ENCODE data around the gene UBA5. TPM values are rescaled to one million over a fixed set of nuclear protein-coding genes. Genes with fewer than 3 reads are reported as not detected.

Gene UBA5
- total and polyA plus RNA-seq, 8 donors: 32.2 to 49.0 (median 37.7) TPM

- no peak for DNase-seq
- Histone ChIP-seq H3K4me3 (no peak overlapping the region), H3K27me3 (no peaks in the 10 kb centered on the region), H3K4me1 (peaks cover 7 to 12% (median 9%) of the 10 kb centered on the region in 3 donors), H3K27ac (no peak overlapping the region), H3K9me3 (no peaks in the 10 kb centered on the region), H3K36me3 (no peaks in the 10 kb centered on the region)
- 78% methylated on average over 2 of the region's 2 CpGs for WGBS, 2 donors
- TF ChIP-seq CTCF (IDR thresholded peaks at IDR 0.05): no peak
- no peak for ATAC-seq
- no peak for FAIRE-seq
- intact Hi-C loops (cut with DNase I): no loop called here
Measured at GRCh38 chr3:132655471-132655870, 4.7 kb upstream of the UBA5 start.

- intact Hi-C loops (cut with DNase I): no loop called here
Measured at GRCh38 chr3:132657869-132658747, 2.0 kb upstream of the UBA5 start.

GRCh38 chr3:132659000-132659364 lies 1.1 kb upstream of the UBA5 start:
- no peak for FAIRE-seq
- Histone ChIP-seq H3K4me3 (peak overlapping the region; percentile 44 to 89 (median 86)), H3K4me1 (peaks cover 16 to 31% (median 19%) of the 10 kb centered on the region in 3 donors), H3K27me3 (no peaks in the 10 kb centered on the region), H3K27ac (peak overlapping the region; percentile 82 to 96 (median 92)), H3K9me3 (no peaks in the 10 kb centered on the region), H3K36me3 (no peaks in the 10 kb centered on the region)
- intact Hi-C loops (cut with DNase I): no loop called here
- ATAC-seq: no peak
- no peak for DNase-seq
- TF ChIP-seq CTCF (IDR thresholded peaks at IDR 0.05): no peak
- 2 to 4% methylated on average over 7 of the region's 7 CpGs for WGBS, 2 donors

More at GRCh38 chr3:132657869-132658747, 2.0 kb upstream of the UBA5 start:
- no peak for FAIRE-seq
- DNase-seq: no peak
- H3K27ac ChIP-seq: no peak overlapping the region
- TF ChIP-seq CTCF (IDR thresholded peaks at IDR 0.05): no peak
- no peaks in the 10 kb centered on the region for H3K27me3 ChIP-seq
- no peaks in the 10 kb centered on the region for H3K9me3 ChIP-seq
- no peak for ATAC-seq
- H3K36me3 ChIP-seq: no peaks in the 10 kb centered on the region
- H3K4me3 ChIP-seq: peak overlapping the region in 1 of 4 donors; percentile 89
- peaks cover 16 to 25% (median 16%) of the 10 kb centered on the region in 3 donors for H3K4me1 ChIP-seq
- 71 to 76% methylated on average over 8 of the region's 8 CpGs for WGBS, 2 donors

- Histone ChIP-seq H3K27ac (peak within 1 kb of the TSS; percentile 82 to 96 (median 92)), H3K27me3 (no peaks in the 10 kb centered on the region), H3K4me3 (peak within 1 kb of the TSS; percentile 44 to 89 (median 86)), H3K9me3 (no peaks in the 10 kb centered on the region), H3K36me3 (no peaks in the 10 kb centered on the region), H3K4me1 (peaks cover 15 to 32% (median 19%) of the 10 kb centered on the region in 3 donors)
- intact Hi-C loops (cut with DNase I): no loop called here
- DNase-seq (peak; percentile 60 to 86 (median 72)), ATAC-seq (peak; percentile 66 to 87 (median 80)), FAIRE-seq (no peak)
- peak; percentile 16 to 55 (median 44) for TF ChIP-seq CTCF (IDR thresholded peaks at IDR 0.05)
- 0% methylated on average over 34 of the region's 34 CpGs for WGBS, 2 donors
Measured at GRCh38 chr3:132659365-132660051, 621 bp upstream of the UBA5 start, which contains the start of gene ACAD11. Gene ACAD11 (minus strand): TSS chr3:132659809. CDS start chr3:132659751, 58 bp downstream.

Data from pancreas (tissue), 10 donors.